OCI-LY7 (cell line): Measurements from ENCODE around the gene ANK3.

Experiments used
- EZH2phosphoT487 ChIP-seq: fragments of 200-600 bp; sonication (generic); IDR thresholded peaks from 2 replicates; pipeline ENCODE4 v1.6.1; 2018; ENCODE audit warnings: low read depth, borderline replicate concordance, mild to moderate bottlenecking, mixed run types, antibody characterized with exemption, low read length, moderate library complexity, mixed read lengths
- TF ChIP-seq, protein P1 (sequence below): fragments of 200-600 bp; sonication (generic); conservative IDR thresholded peaks from 2 replicates; pipeline ENCODE4 v1.5.1; 2014; ENCODE audit warnings: mild to moderate bottlenecking, antibody characterized with exemption, low read length, moderate library complexity, mixed read lengths

DNA sequence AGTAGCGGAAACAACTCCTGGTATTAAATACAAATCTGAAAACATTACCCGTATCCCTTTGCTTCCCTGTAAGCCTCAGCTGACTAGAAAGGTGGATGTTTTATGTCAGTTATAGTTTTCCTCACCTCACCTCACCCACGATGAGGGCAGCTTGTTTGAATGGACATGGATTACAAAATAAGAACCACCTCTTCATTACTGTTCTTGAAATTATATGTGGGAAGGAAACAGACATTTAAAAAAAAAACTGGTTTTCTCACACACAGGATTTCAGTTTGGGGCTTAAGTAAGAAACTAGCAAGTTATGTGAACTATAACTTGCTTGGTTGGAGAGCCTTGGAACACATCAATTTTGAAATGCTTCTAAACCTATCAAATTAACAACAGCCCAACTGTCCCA, 250.4 kb downstream of the ANK3 start:
- no peak for TF ChIP-seq EZH2phosphoT487
- TF ChIP-seq, protein P1, sequence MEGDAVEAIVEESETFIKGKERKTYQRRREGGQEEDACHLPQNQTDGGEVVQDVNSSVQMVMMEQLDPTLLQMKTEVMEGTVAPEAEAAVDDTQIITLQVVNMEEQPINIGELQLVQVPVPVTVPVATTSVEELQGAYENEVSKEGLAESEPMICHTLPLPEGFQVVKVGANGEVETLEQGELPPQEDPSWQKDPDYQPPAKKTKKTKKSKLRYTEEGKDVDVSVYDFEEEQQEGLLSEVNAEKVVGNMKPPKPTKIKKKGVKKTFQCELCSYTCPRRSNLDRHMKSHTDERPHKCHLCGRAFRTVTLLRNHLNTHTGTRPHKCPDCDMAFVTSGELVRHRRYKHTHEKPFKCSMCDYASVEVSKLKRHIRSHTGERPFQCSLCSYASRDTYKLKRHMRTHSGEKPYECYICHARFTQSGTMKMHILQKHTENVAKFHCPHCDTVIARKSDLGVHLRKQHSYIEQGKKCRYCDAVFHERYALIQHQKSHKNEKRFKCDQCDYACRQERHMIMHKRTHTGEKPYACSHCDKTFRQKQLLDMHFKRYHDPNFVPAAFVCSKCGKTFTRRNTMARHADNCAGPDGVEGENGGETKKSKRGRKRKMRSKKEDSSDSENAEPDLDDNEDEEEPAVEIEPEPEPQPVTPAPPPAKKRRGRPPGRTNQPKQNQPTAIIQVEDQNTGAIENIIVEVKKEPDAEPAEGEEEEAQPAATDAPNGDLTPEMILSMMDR = no peak
